GM18502 (cell line): ENCODE data around the gene CCDC88C.
"Not testable (repeated sequence)": the region's sequence is repeated elsewhere in the genome, so short reads cannot be mapped to it uniquely, and the experiment has no call there.

Source experiments
- ATAC-seq: cut with Tn5 transposase; IDR thresholded peaks from one replicate; pipeline ENCODE4 v1.9.1; 2021; ENCODE audit warnings: mild to moderate bottlenecking; ENCODE audit not compliant: unreplicated experiment, poor library complexity

CCDC88C gene

GRCh38 chr14:91237219-91237618, 180.4 kb downstream of the CCDC88C start:
- ATAC-seq: no peak

- no peak for ATAC-seq
These were observed 181.8 kb downstream of the CCDC88C start for GRCh38 chr14:91235841-91236240.

- ATAC-seq: no peak
These were observed 182.9 kb downstream of the CCDC88C start for GRCh38 chr14:91234791-91235114.

GRCh38 chr14:91233936-91234790, 183.5 kb downstream of the CCDC88C start:
- ATAC-seq: no peak

GRCh38 chr14:91232603-91233002, 185.0 kb downstream of the CCDC88C start:
- ATAC-seq: no peak

- ATAC-seq: no peak
These were observed 185.6 kb downstream of the CCDC88C start for GRCh38 chr14:91232052-91232451.

- no peak for ATAC-seq
These were observed 186.2 kb downstream of the CCDC88C start for GRCh38 chr14:91231446-91231845.

- no peak for ATAC-seq
These were observed 187.1 kb downstream of the CCDC88C start for GRCh38 chr14:91230397-91231035.

GRCh38 chr14:91229743-91230200, 187.8 kb downstream of the CCDC88C start:
- peak; percentile 69 for ATAC-seq

- no peak for ATAC-seq
These were observed 188.6 kb downstream of the CCDC88C start for GRCh38 chr14:91229005-91229382.

- peak; percentile 88 for ATAC-seq
These were observed 189.3 kb downstream of the CCDC88C start for GRCh38 chr14:91228112-91229004.

- no peak for ATAC-seq
These were observed 190.4 kb downstream of the CCDC88C start for GRCh38 chr14:91227183-91227628.

GRCh38 chr14:91226360-91226759, 191.3 kb downstream of the CCDC88C start:
- not testable (repeated sequence) for ATAC-seq

- ATAC-seq: no peak
These were observed 192.6 kb downstream of the CCDC88C start for GRCh38 chr14:91225025-91225424.

- ATAC-seq: no peak
These were observed 194.4 kb downstream of the CCDC88C start for GRCh38 chr14:91223028-91223783.
